HepG2 (cell line): ENCODE results near the gene ARHGAP26. TPM values are rescaled to one million over a fixed set of nuclear protein-coding genes. Genes with fewer than 3 reads are reported as not detected.

Experiments used
- ATAC-seq: fragments of 200-7000 bp; cut with Tn5 transposase; 3 replicates; pipeline ENCODE4 v1.9.1; 2020; ENCODE audit warnings: mild to moderate bottlenecking, moderate library complexity
- BruUV-seq: library from RNA; stranded (reverse); fragments of 400-500 nt; replicated peaks from 2 replicates; lab custom pipeline; 2021; lab: Mats Ljungman, UMichigan
- CTCF ChIA-PET: fragments of 300-600 bp; formaldehyde crosslinking; extraction: SDS; loops from one replicate; lab custom pipeline; 2021; ENCODE audit warnings: low total read pairs, inconsistent platforms, low intra/inter-chr PET ratio; lab: Yijun Ruan, JAX
- POLR2A ChIA-PET: fragments of 350-600 bp; sonication (Branson Sonifier 250); formaldehyde crosslinking; loops from one replicate; lab custom pipeline; 2020; ENCODE audit warnings: antibody characterized with exemption, inconsistent platforms; lab: Yijun Ruan, JAX
- DNase-seq: peaks from one replicate; pipeline ENCODE4 v3.0.0-alpha.2; 2015; ENCODE audit warnings: low spot score
- FAIRE-seq: peaks from 3 replicates; lab custom pipeline; 2011; peaks lifted over from hg19 to GRCh38; lab: Jason Lieb, UNC
- H2AFZ ChIP-seq: one replicate; pipeline ENCODE4 v1.6.1; 2011; ENCODE audit warnings: low read length, inconsistent platforms
- H3K27ac ChIP-seq: fragments of 300-600 bp; 3 replicates; pipeline ENCODE4 v1.8.0; 2011; ENCODE audit warnings: mixed run types, mild to moderate bottlenecking, mixed read lengths, low read length, inconsistent platforms; ENCODE audit not compliant: insufficient read depth; ENCODE audit errors: extremely low read length
- H3K27me3 ChIP-seq, 2 experiments: fragments of 200-600 bp in 1 of 2; 2 replicates in 1 of 2; 3 replicates in 1 of 2; pipeline versions ENCODE4 v1.6.0 to v1.8.0; 2011; ENCODE audit warnings: low read length in 2 of 2, mild to moderate bottlenecking in 2 of 2, moderate library complexity in 2 of 2, inconsistent platforms in 1 of 2; ENCODE audit not compliant: insufficient read depth in 2 of 2, control insufficient read depth in 1 of 2
- H3K36me3 ChIP-seq, 2 experiments: fragments of 200-600 bp in 1 of 2; replicated peaks in 1 of 2; 2 replicates in 1 of 2; 3 replicates in 1 of 2; pipeline versions ENCODE4 v1.5.1 to v1.8.0; 2011; ENCODE audit warnings: low read length in 2 of 2, inconsistent platforms in 1 of 2; ENCODE audit not compliant: insufficient read depth in 2 of 2, control insufficient read depth in 1 of 2
- H3K4me1 ChIP-seq: 2 replicates; pipeline ENCODE4 v1.5.1; 2012; ENCODE audit warnings: low read length, inconsistent platforms; ENCODE audit not compliant: insufficient read depth
- H3K4me2 ChIP-seq: 2 replicates; pipeline ENCODE4 v1.6.0; 2011; ENCODE audit warnings: low read depth, low read length, inconsistent platforms
- H3K4me3 ChIP-seq, 3 experiments: fragments of 200-600 bp in 1 of 3; sonication (generic), shearing (Covaris generic) in 1 of 3; replicated peaks in 1 of 3; 2 replicates each; pipeline ENCODE4 v1.5.1; 2011 to 2016; ENCODE audit warnings: low read length in 3 of 3, inconsistent platforms in 2 of 3, low read depth in 2 of 3, mild to moderate bottlenecking in 2 of 3, control low read depth in 1 of 3, mixed read lengths in 1 of 3; ENCODE audit not compliant: insufficient read depth in 1 of 3
- H3K79me2 ChIP-seq: one replicate; pipeline ENCODE4 v1.6.1; 2011; ENCODE audit warnings: low read length, inconsistent platforms; ENCODE audit not compliant: insufficient read depth
- H3K9ac ChIP-seq: 2 replicates; pipeline ENCODE4 v1.6.0; 2011; ENCODE audit warnings: mild to moderate bottlenecking, low read depth, low read length, inconsistent platforms; ENCODE audit not compliant: insufficient read depth
- H3K9me3 ChIP-seq: 2 replicates; pipeline ENCODE4 v1.5.1; 2012; ENCODE audit warnings: mild to moderate bottlenecking, low read length
- H4K20me1 ChIP-seq: 2 replicates; pipeline ENCODE4 v1.6.0; 2011; ENCODE audit warnings: inconsistent platforms, mild to moderate bottlenecking, low read length, moderate library complexity; ENCODE audit not compliant: insufficient read depth
- GATAD2A ChIP-seq: IDR thresholded peaks from 2 replicates; pipeline ENCODE4 v1.6.1; 2016
- NCOA5 ChIP-seq: sonication (generic); formaldehyde crosslinking; IDR thresholded peaks from 2 replicates; pipeline ENCODE4 v1.4.0; 2020; ENCODE audit warnings: missing genetic modification reagents
- NR1H2 ChIP-seq: sonication (generic); formaldehyde crosslinking; IDR thresholded peaks from 2 replicates; pipeline ENCODE4 v1.8.1; 2022; ENCODE audit warnings: low read depth, missing genetic modification reagents, borderline replicate concordance
- PITX1 ChIP-seq: sonication (generic); formaldehyde crosslinking; IDR thresholded peaks from 2 replicates; pipeline ENCODE4 v1.5.1; 2020; ENCODE audit warnings: mild to moderate bottlenecking, missing genetic modification reagents
- XRCC5 ChIP-seq: fragments of 200-400 bp; formaldehyde crosslinking; optimal IDR thresholded peaks from 2 replicates; pipeline ENCODE3; 2017; ENCODE audit warnings: mild to moderate bottlenecking, low read length
- ZFP1 ChIP-seq: IDR thresholded peaks from 2 replicates; pipeline ENCODE4 v1.6.1; 2016
- ZMYM2 ChIP-seq: sonication (generic); formaldehyde crosslinking; IDR thresholded peaks from 2 replicates; pipeline ENCODE4 v1.8.0; 2022; ENCODE audit warnings: mild to moderate bottlenecking, missing genetic modification reagents
- ZNF30 ChIP-seq: sonication (generic); formaldehyde crosslinking; IDR thresholded peaks from 2 replicates; pipeline ENCODE4 v1.5.0; 2020; ENCODE audit warnings: mild to moderate bottlenecking, missing genetic modification reagents
- ZNF354B ChIP-seq: sonication (generic); formaldehyde crosslinking; IDR thresholded peaks from 2 replicates; pipeline ENCODE4 v1.8.0; 2022; ENCODE audit warnings: mild to moderate bottlenecking, missing genetic modification reagents
- ZNF530 ChIP-seq: sonication (generic); formaldehyde crosslinking; IDR thresholded peaks from 2 replicates; pipeline ENCODE4 v1.5.0; 2020; ENCODE audit warnings: low read depth, mild to moderate bottlenecking, missing genetic modification reagents
- ZNF546 ChIP-seq: sonication (generic); formaldehyde crosslinking; conservative IDR thresholded peaks from 2 replicates; pipeline ENCODE4 v1.8.1; 2023; ENCODE audit warnings: mild to moderate bottlenecking, missing genetic modification reagents
- ZNF616 ChIP-seq: sonication (generic); formaldehyde crosslinking; IDR thresholded peaks from 2 replicates; pipeline ENCODE4 v1.5.0; 2020; ENCODE audit warnings: low read depth, mild to moderate bottlenecking, missing genetic modification reagents
- ZNF891 ChIP-seq: sonication (generic); formaldehyde crosslinking; IDR thresholded peaks from 2 replicates; pipeline ENCODE4 v1.5.0; 2020; ENCODE audit warnings: mild to moderate bottlenecking, missing genetic modification reagents
- ZSCAN31 ChIP-seq: sonication (generic); formaldehyde crosslinking; IDR thresholded peaks from 2 replicates; pipeline ENCODE4 v1.5.0; 2020; ENCODE audit warnings: low read depth, mild to moderate bottlenecking, missing genetic modification reagents
- WGBS: methylation state at CpG from one replicate; pipeline ENCODE4 v1.1.6; 2017; ENCODE audit warnings: low lambda C conversion rate; 5-methylcytosine and 5-hydroxymethylcytosine counted together
- in situ Hi-C: cut with HindIII; loops from 2 replicates; pipeline ENCODE4 v1.10.0; 2017; ENCODE audit warnings: low pct_unique_long_range_greater_than_20kb; ENCODE audit not compliant: extremely low pct_ligation_motif_present
- intact Hi-C: fragments of 100-400 bp; cut with micrococcal nuclease; formaldehyde crosslinking; loops from one replicate; pipeline ENCODE4 v1.10.0; 2022; ENCODE audit not compliant: unreplicated experiment
- polyA plus RNA-seq, 8 experiments: library from polyadenylated mRNA; depleted of rRNA in 3 of 8; stranded (reverse) in 7 of 8; unstranded in 1 of 8; fragments of >200 nt; fragmentation: Illumina TruSeq in 4 of 8; extraction: Trizol in 4 of 8; gene quantifications; 2 replicates each; pipeline versions ENCODE4 v1.2.1 to v1.2.3, GENCODE V29; 2011 to 2016; ENCODE audit warnings: low read depth in 4 of 8, missing spikeins in 1 of 8, mixed read lengths in 1 of 8; ENCODE audit not compliant: insufficient read depth in 1 of 8
- total RNA-seq, 5 experiments: library from RNA; depleted of rRNA; stranded (reverse); fragments of >200 nt; fragmentation: Illumina TruSeq; extraction: Trizol; gene quantifications; 2 replicates each; pipeline ENCODE4 v1.2.3, GENCODE V29; 2016; ENCODE audit warnings: low read depth in 1 of 5
- TF ChIP-seq, protein P1 (sequence below): sonication (generic); formaldehyde crosslinking; IDR thresholded peaks from 2 replicates; pipeline ENCODE4 v1.4.0; 2020; ENCODE audit warnings: mild to moderate bottlenecking, missing genetic modification reagents, borderline replicate concordance
- TF ChIP-seq, protein P2 (sequence below): sonication (generic); formaldehyde crosslinking; IDR thresholded peaks from 2 replicates; pipeline ENCODE4 v1.9.0; 2021; ENCODE audit warnings: missing genetic modification reagents, borderline replicate concordance
- TF ChIP-seq, protein P3 (sequence below): sonication (generic); formaldehyde crosslinking; IDR thresholded peaks from 2 replicates; pipeline ENCODE4 v1.4.0; 2020; ENCODE audit warnings: mild to moderate bottlenecking, missing genetic modification reagents

Gene ARHGAP26
- total and polyA plus RNA-seq, 2 of the 13 experiments (the other 11 are each of a cell fraction or from before 2014, with no cell fraction given): 9.6 to 18.2 TPM

DNA sequence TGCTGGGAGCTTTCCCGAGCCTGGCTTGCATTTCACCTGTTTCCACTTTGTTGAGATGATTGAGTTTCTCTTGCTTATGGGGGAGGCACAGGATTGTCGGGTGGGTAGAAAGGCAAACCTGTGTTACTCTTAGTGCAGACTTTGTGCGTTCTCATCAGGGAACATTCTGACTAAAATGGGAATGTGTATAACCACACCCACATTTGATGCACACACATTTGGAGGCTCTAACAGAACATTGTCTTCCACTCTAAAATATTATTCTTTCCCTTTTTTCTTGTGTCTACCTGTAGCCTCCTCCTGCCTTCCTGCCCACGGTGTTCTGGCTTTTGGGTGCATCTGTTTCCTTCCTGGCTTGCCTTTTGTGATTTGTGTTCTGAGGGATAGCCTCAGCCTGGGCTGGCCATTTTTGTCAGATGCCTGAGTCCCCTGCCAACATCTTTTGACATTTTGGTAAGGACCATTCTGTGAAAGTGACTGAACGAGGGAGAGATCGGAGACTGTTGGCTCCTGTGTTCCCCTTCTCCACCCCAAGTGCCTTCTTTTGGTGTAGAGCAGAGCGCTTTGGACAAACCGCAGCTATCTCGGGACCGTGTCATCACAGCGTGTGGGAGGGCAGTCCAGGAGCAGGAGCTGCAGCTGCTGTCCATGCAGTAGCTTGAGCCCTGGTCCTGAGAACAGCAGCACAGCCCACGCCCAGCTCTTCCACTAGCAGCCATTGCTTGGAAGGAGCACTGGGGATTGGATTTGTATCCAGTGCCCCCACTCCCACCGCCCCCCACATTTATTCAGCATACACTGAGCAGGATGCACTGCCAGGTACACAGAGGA is 101.4 kb downstream of the ARHGAP26 start:
- FAIRE-seq: no peak
- no peak overlapping the region for H3K27ac ChIP-seq
- ChIA-PET POLR2A (interaction anchor here (0.6 kb wide), 1 partner anchor 10 kb away, joined by 3 read pairs; no protein-coding TSS in a partner anchor), CTCF (interaction anchor here (1.1 kb wide), 1 partner anchor 159 kb away, joined by 3 read pairs; no protein-coding TSS in a partner anchor)
- DNase-seq: no peak
- no peak for ATAC-seq
- H3K9me3 ChIP-seq: no peaks in the 10 kb centered on the region
- TF ChIP-seq ZNF354B (CRISPR knock-in tag): no peak
- no peak for TF ChIP-seq ZNF546 (CRISPR knock-in tag)
- no peak for TF ChIP-seq ZFP1
- no peak for TF ChIP-seq ZNF30 (CRISPR knock-in tag)
- TF ChIP-seq, protein P1, sequence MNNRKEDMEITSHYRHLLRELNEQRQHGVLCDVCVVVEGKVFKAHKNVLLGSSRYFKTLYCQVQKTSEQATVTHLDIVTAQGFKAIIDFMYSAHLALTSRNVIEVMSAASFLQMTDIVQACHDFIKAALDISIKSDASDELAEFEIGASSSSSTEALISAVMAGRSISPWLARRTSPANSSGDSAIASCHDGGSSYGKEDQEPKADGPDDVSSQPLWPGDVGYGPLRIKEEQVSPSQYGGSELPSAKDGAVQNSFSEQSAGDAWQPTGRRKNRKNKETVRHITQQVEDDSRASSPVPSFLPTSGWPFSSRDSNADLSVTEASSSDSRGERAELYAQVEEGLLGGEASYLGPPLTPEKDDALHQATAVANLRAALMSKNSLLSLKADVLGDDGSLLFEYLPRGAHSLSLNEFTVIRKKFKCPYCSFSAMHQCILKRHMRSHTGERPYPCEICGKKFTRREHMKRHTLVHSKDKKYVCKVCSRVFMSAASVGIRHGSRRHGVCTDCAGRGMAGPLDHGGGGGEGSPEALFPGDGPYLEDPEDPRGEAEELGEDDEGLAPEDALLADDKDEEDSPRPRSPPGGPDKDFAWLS (CRISPR knock-in tag): no peak
- TF ChIP-seq, protein P2, sequence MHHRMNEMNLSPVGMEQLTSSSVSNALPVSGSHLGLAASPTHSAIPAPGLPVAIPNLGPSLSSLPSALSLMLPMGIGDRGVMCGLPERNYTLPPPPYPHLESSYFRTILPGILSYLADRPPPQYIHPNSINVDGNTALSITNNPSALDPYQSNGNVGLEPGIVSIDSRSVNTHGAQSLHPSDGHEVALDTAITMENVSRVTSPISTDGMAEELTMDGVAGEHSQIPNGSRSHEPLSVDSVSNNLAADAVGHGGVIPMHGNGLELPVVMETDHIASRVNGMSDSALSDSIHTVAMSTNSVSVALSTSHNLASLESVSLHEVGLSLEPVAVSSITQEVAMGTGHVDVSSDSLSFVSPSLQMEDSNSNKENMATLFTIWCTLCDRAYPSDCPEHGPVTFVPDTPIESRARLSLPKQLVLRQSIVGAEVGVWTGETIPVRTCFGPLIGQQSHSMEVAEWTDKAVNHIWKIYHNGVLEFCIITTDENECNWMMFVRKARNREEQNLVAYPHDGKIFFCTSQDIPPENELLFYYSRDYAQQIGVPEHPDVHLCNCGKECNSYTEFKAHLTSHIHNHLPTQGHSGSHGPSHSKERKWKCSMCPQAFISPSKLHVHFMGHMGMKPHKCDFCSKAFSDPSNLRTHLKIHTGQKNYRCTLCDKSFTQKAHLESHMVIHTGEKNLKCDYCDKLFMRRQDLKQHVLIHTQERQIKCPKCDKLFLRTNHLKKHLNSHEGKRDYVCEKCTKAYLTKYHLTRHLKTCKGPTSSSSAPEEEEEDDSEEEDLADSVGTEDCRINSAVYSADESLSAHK (CRISPR knock-in tag): no peak
- no peak for TF ChIP-seq NCOA5 (CRISPR knock-in tag)
- no peak for TF ChIP-seq GATAD2A (CRISPR knock-in tag)
- no peak for TF ChIP-seq NR1H2 (CRISPR knock-in tag)
- no peak for TF ChIP-seq XRCC5
- TF ChIP-seq ZNF891 (CRISPR knock-in tag): no peak
- TF ChIP-seq ZNF530 (CRISPR knock-in tag): no peak
- TF ChIP-seq PITX1 (CRISPR knock-in tag): no peak
- no peak for TF ChIP-seq ZNF616
- no peak for TF ChIP-seq ZSCAN31 (CRISPR knock-in tag)
- TF ChIP-seq ZMYM2: no peak
- TF ChIP-seq, protein P3, sequence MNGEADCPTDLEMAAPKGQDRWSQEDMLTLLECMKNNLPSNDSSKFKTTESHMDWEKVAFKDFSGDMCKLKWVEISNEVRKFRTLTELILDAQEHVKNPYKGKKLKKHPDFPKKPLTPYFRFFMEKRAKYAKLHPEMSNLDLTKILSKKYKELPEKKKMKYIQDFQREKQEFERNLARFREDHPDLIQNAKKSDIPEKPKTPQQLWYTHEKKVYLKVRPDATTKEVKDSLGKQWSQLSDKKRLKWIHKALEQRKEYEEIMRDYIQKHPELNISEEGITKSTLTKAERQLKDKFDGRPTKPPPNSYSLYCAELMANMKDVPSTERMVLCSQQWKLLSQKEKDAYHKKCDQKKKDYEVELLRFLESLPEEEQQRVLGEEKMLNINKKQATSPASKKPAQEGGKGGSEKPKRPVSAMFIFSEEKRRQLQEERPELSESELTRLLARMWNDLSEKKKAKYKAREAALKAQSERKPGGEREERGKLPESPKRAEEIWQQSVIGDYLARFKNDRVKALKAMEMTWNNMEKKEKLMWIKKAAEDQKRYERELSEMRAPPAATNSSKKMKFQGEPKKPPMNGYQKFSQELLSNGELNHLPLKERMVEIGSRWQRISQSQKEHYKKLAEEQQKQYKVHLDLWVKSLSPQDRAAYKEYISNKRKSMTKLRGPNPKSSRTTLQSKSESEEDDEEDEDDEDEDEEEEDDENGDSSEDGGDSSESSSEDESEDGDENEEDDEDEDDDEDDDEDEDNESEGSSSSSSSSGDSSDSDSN (CRISPR knock-in tag): no peak
- H3K27me3 ChIP-seq: no peaks in the 10 kb centered on the region
- no peak overlapping the region for H3K4me2 ChIP-seq
- H2AFZ ChIP-seq: no peak overlapping the region
- WGBS: 99% methylated on average over 12 of the region's 13 CpGs
- peaks cover 74% of the 10 kb centered on the region for H3K4me1 ChIP-seq
- no peak overlapping the region for H3K9ac ChIP-seq
- peaks cover 22% of the 10 kb centered on the region for H3K79me2 ChIP-seq
- no peak overlapping the region for H3K4me3 ChIP-seq
- H4K20me1 ChIP-seq: no peaks in the 10 kb centered on the region
- intact Hi-C loops (no loop called here), in situ Hi-C loops (loop anchor here (5.0 kb wide), 1 partner anchor 99 kb away; the partner anchor contains the start of gene ARHGAP26)
- no TSS peak for BruUV-seq
- 0 out of 5 replicates have a peak, but pooled peaks cover 0 to 3% of the 10 kb centered on the region in 2 experiments for H3K36me3 ChIP-seq
